ENCODE results near the gene ATP10A.

Gene ATP10A

GRCh38 chr15:25793354-25794050, 69.6 kb downstream of the ATP10A start:
- no peak for DNase-seq

GRCh38 chr15:25792128-25792527, 71.0 kb downstream of the ATP10A start:
- DNase-seq = no peak

- DNase-seq = no peak
Observed at GRCh38 chr15:25790000-25790660, 73.0 kb downstream of the ATP10A start.

GRCh38 chr15:25789616-25789999, 73.5 kb downstream of the ATP10A start:
- no peak for DNase-seq

GRCh38 chr15:25789211-25789610, 73.9 kb downstream of the ATP10A start:
- DNase-seq = no peak

- no peak for DNase-seq
Observed at GRCh38 chr15:25787855-25788520, 75.1 kb downstream of the ATP10A start.

- DNase-seq = no peak
Observed at GRCh38 chr15:25787381-25787780, 75.7 kb downstream of the ATP10A start.

GRCh38 chr15:25786040-25786439, 77.1 kb downstream of the ATP10A start:
- no peak for DNase-seq

GRCh38 chr15:25785641-25786025, 77.5 kb downstream of the ATP10A start:
- DNase-seq = no peak

GRCh38 chr15:25784876-25785640, 78.1 kb downstream of the ATP10A start:
- DNase-seq = no peak

GRCh38 chr15:25783607-25784540, 79.3 kb downstream of the ATP10A start:
- DNase-seq = no peak

GRCh38 chr15:25783134-25783533, 80.0 kb downstream of the ATP10A start:
- no peak for DNase-seq

GRCh38 chr15:25780479-25781255, 82.5 kb downstream of the ATP10A start:
- DNase-seq = no peak

GRCh38 chr15:25778161-25778560, 85.0 kb downstream of the ATP10A start:
- no peak for DNase-seq

GRCh38 chr15:25777037-25777436, 86.1 kb downstream of the ATP10A start:
- DNase-seq = no peak

- no peak for DNase-seq
Observed at GRCh38 chr15:25776071-25776746, 86.9 kb downstream of the ATP10A start.

GRCh38 chr15:25775317-25775912, 87.7 kb downstream of the ATP10A start:
- DNase-seq = no peak

GRCh38 chr15:25774871-25775270, 88.3 kb downstream of the ATP10A start:
- DNase-seq = no peak

- no peak for DNase-seq
Observed at GRCh38 chr15:25773248-25773647, 89.9 kb downstream of the ATP10A start.

- no peak for DNase-seq
Observed at GRCh38 chr15:25772500-25772899, 90.6 kb downstream of the ATP10A start.
